ENCODE data around the gene WDTC1.

GRCh38 chr1:27327964-27328363, 93.5 kb downstream of the WDTC1 start:
- TF ChIP-seq CTCF (conservative IDR thresholded peaks at IDR 0.05; ENCODE audit: low read depth in 2 of 2) (no peak), POLR2AphosphoS5 (IDR thresholded peaks at IDR 0.05; ENCODE audit: low read depth) (no peak)

Measured in GM23338 (cell line).